B cell (primary cell): ENCODE results near the gene GPR18.

Experiments used
- CTCF ChIP-seq: fragments of 200-600 bp; IDR thresholded peaks from one replicate; pipeline ENCODE4 v1.8.0; 2022; ENCODE audit warnings: antibody characterized with exemption, mild to moderate bottlenecking
- EZH2 ChIP-seq: IDR thresholded peaks from 2 replicates; pipeline ENCODE4 v1.6.1; 2012; ENCODE audit warnings: borderline replicate concordance, low read depth, mild to moderate bottlenecking, moderate library complexity, low read length; ENCODE audit not compliant: insufficient read depth, poor library complexity, severe bottlenecking

DNA sequence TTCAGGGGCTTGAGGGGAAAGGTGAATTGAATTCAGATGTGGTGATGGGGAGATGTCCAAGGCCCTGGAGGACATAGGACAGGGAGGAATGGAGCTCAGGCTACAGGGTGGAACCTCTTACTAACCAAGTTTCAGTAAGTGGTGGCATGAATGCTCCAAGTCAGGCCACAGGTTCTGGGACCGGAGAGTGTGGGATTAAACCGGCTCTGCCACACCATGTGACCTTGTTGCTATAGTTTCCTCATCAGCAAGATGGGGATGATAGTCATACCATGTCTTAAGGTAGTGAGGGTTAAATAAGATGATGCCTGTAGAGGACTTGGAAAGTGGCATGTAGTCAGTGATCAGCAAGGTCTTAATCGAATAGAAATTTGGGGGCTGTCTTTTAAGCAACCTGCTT is 32.7 kb upstream of the GPR18 start:
- TF ChIP-seq CTCF = no peak
- no peak for TF ChIP-seq EZH2
